Upper lobe of left lung (tissue), 6 donors: ENCODE data around the gene PRDM16. TPM values are rescaled to one million over a fixed set of nuclear protein-coding genes. Genes with fewer than 3 reads are reported as not detected.
A peak's percentile ranks its signal among the peaks of the same experiment; 100 is the strongest.

ENCODE experiments used
- ATAC-seq, 2 donors: fragments of 200-7000 bp; cut with Tn5 transposase; one replicate each; pipeline ENCODE4 v1.9.1; 2022; ENCODE audit warnings: mild to moderate bottlenecking in 2 of 2, moderate library complexity in 2 of 2; ENCODE audit not compliant: low FRiP score in 2 of 2
- DNase-seq, 2 donors: peaks; one replicate each; pipeline ENCODE4 v3.0.0-alpha.2; 2019 to 2020
- H3K27ac ChIP-seq, 4 donors: fragments of 200-600 bp; sonication (generic); one replicate each; pipeline ENCODE4 v1.5.1; 2016 to 2019
- H3K27me3 ChIP-seq, 4 donors: fragments of 200-600 bp; sonication (generic); one replicate each; pipeline ENCODE4 v1.5.1; 2017 to 2019
- H3K36me3 ChIP-seq, 4 donors: fragments of 200-600 bp; sonication (generic); one replicate each; pipeline ENCODE4 v1.5.1; 2016 to 2019
- H3K4me1 ChIP-seq, 4 donors: fragments of 200-600 bp; sonication (generic); one replicate each; pipeline ENCODE4 v1.5.1; 2018 to 2019
- H3K4me3 ChIP-seq, 4 donors: fragments of 200-600 bp; sonication (generic); one replicate each; pipeline ENCODE4 v1.5.1; 2017 to 2019; ENCODE audit warnings: mild to moderate bottlenecking in 2 of 4, moderate library complexity in 1 of 4
- H3K9me3 ChIP-seq, 4 donors: fragments of 200-600 bp; sonication (generic); one replicate each; pipeline ENCODE4 v1.5.1; 2018 to 2019
- CTCF ChIP-seq, 6 experiments: fragments of 450-650 bp in 4 of 6; fragments of 200-600 bp in 2 of 6; sonication (generic) in 2 of 6; IDR thresholded peaks; one replicate each; pipeline ENCODE4 v1.5.1; 2016 to 2019; ENCODE audit warnings: antibody characterized with exemption in 6 of 6
- EP300 ChIP-seq, 4 donors: sonication (generic); formaldehyde crosslinking; IDR thresholded peaks; one replicate each; pipeline ENCODE4 v1.5.1; 2017; ENCODE audit warnings: antibody characterized with exemption in 4 of 4, control low read depth in 2 of 4
- POLR2A ChIP-seq, 4 donors: fragments of 450-650 bp; IDR thresholded peaks; one replicate each; pipeline ENCODE4 v1.5.1; 2016 to 2017; ENCODE audit warnings: antibody characterized with exemption in 4 of 4, mild to moderate bottlenecking in 2 of 4
- POLR2AphosphoS5 ChIP-seq, 2 donors: sonication (generic); formaldehyde crosslinking; IDR thresholded peaks; one replicate each; pipeline ENCODE4 v1.5.1; 2017; ENCODE audit warnings: antibody characterized with exemption in 2 of 2
- WGBS, 2 donors: methylation state at CpG; one replicate each; pipeline ENCODE4 v1.1.5; 2017 to 2018; 5-methylcytosine and 5-hydroxymethylcytosine counted together
- total RNA-seq, 6 donors: library from RNA; depleted of rRNA in 4 of 6; stranded (reverse); fragments of >200 nt in 4 of 6; gene quantifications; one replicate each; pipeline versions ENCODE4 v1.1.0 to v1.2.1, GENCODE V29; 2016 to 2021
- donor health status: DM: no; HTN: no; CAD: no; lungs with moderate emphysema.
- donor health status: DM: no; HTN: yes; CAD: no; lungs with severe emphysema.

PRDM16 gene
- total RNA-seq, 6 donors from 2014 or later, result 12.3 to 54.5 (median 21.2) TPM

- H3K36me3 ChIP-seq, result no peaks in the 10 kb centered on the region
- TF ChIP-seq POLR2AphosphoS5 (IDR thresholded peaks at IDR 0.05), result no peak
- TF ChIP-seq EP300 (IDR thresholded peaks at IDR 0.05), result no peak
- no peak for TF ChIP-seq CTCF (IDR thresholded peaks at IDR 0.05)
- TF ChIP-seq POLR2A (IDR thresholded peaks at IDR 0.05), result no peak
- H3K4me1 ChIP-seq, result peaks cover 0 to 3% (median 0%) of the 10 kb centered on the region in 4 donors
- no peaks in the 10 kb centered on the region for H3K27me3 ChIP-seq
- DNase-seq (no peak), ATAC-seq (no peak)
- H3K9me3 ChIP-seq, result peaks cover 0 to 16% (median 8%) of the 10 kb centered on the region in 4 donors
- H3K4me3 ChIP-seq, result no peak overlapping the region
- H3K27ac ChIP-seq, result no peak overlapping the region
Observed at GRCh38 chr1:3344395-3344794, 275.4 kb downstream of the PRDM16 start.

GRCh38 chr1:3345792-3346191 lies 276.8 kb downstream of the PRDM16 start:
- peaks cover 0 to 4% (median 3%) of the 10 kb centered on the region in 4 donors for H3K4me1 ChIP-seq
- ATAC-seq (no peak), DNase-seq (peak in 1 of 2 donors; percentile 52)
- peaks cover 0 to 16% (median 8%) of the 10 kb centered on the region in 4 donors for H3K9me3 ChIP-seq
- H3K27ac ChIP-seq, result no peak overlapping the region
- no peaks in the 10 kb centered on the region for H3K27me3 ChIP-seq
- no peaks in the 10 kb centered on the region for H3K36me3 ChIP-seq
- no peak overlapping the region for H3K4me3 ChIP-seq
- TF ChIP-seq POLR2A (IDR thresholded peaks at IDR 0.05), result no peak
- TF ChIP-seq CTCF (IDR thresholded peaks at IDR 0.05), result no peak
- no peak for TF ChIP-seq EP300 (IDR thresholded peaks at IDR 0.05)
- TF ChIP-seq POLR2AphosphoS5 (IDR thresholded peaks at IDR 0.05), result no peak
- 76 to 92% methylated on average over 6 to 10 of the region's 10 CpGs for WGBS, 2 donors

GRCh38 chr1:3346478-3346877 lies 277.5 kb downstream of the PRDM16 start:
- DNase-seq (peak in 1 of 2 donors; percentile 58), ATAC-seq (no peak)
- no peak overlapping the region for H3K27ac ChIP-seq

GRCh38 chr1:3347257-3348020 lies 278.4 kb downstream of the PRDM16 start:
- Histone ChIP-seq H3K4me1 (peaks cover 0 to 8% (median 5%) of the 10 kb centered on the region in 4 donors), H3K9me3 (peaks cover 0 to 16% (median 8%) of the 10 kb centered on the region in 4 donors), H3K36me3 (no peaks in the 10 kb centered on the region), H3K27me3 (no peaks in the 10 kb centered on the region), H3K4me3 (no peak overlapping the region), H3K27ac (no peak overlapping the region)
- 68 to 79% methylated on average over 8 to 9 of the region's 18 CpGs for WGBS, 2 donors
- no peak for TF ChIP-seq POLR2A (IDR thresholded peaks at IDR 0.05)
- TF ChIP-seq EP300 (IDR thresholded peaks at IDR 0.05), result no peak
- no peak for TF ChIP-seq POLR2AphosphoS5 (IDR thresholded peaks at IDR 0.05)
- no peak for TF ChIP-seq CTCF (IDR thresholded peaks at IDR 0.05)
- ATAC-seq (no peak), DNase-seq (peak in 1 of 2 donors; percentile 67)

More at GRCh38 chr1:3346478-3346877, 277.5 kb downstream of the PRDM16 start:
- Histone ChIP-seq H3K4me3 (no peak overlapping the region), H3K9me3 (peaks cover 0 to 16% (median 8%) of the 10 kb centered on the region in 4 donors), H3K4me1 (peaks cover 0 to 6% (median 4%) of the 10 kb centered on the region in 4 donors), H3K36me3 (no peaks in the 10 kb centered on the region), H3K27me3 (no peaks in the 10 kb centered on the region)
- TF ChIP-seq CTCF (IDR thresholded peaks at IDR 0.05) (no peak), EP300 (IDR thresholded peaks at IDR 0.05) (no peak), POLR2AphosphoS5 (IDR thresholded peaks at IDR 0.05) (no peak), POLR2A (IDR thresholded peaks at IDR 0.05) (no peak)
- 86 to 89% methylated on average over 8 to 13 of the region's 13 CpGs for WGBS, 2 donors
